HCT116 (cell line): ENCODE results near the gene PRMT3. TPM values are rescaled to one million over a fixed set of nuclear protein-coding genes. Genes with fewer than 3 reads are reported as not detected.
"Not testable (repeated sequence)": the region's sequence is repeated elsewhere in the genome, so short reads cannot be mapped to it uniquely, and the experiment has no call there.

Source experiments
- ATAC-seq: fragments of 200-7000 bp; cut with Tn5 transposase; 2 replicates; pipeline ENCODE4 v1.9.1; 2020; ENCODE audit warnings: mild to moderate bottlenecking, moderate library complexity
- BruUV-seq: library from RNA; stranded (reverse); fragments of 400-500 nt; replicated peaks from 2 replicates; lab custom pipeline; 2021; lab: Mats Ljungman, UMichigan
- CTCF ChIA-PET: fragments of 300-600 bp; sonication (Branson Sonifier 250); formaldehyde crosslinking; loops from one replicate; lab custom pipeline; 2021; ENCODE audit warnings: antibody characterized with exemption; lab: Charles Lee
- POLR2A ChIA-PET: fragments of 300-600, 350-600 bp; sonication (Branson Sonifier 250); formaldehyde crosslinking; loops from one replicate; lab custom pipeline; 2021; ENCODE audit warnings: antibody characterized with exemption; lab: Charles Lee
- RAD21 ChIA-PET, 2 experiments: fragments of 300-600 bp; sonication (Branson Sonifier 250); formaldehyde crosslinking; loops; one replicate each; lab custom pipeline; 2023; ENCODE audit warnings: low total read pairs in 2 of 2; ENCODE audit not compliant: uncharacterized antibody in 2 of 2, unreplicated experiment in 2 of 2, low non-redundant PET in 1 of 2; lab: Charles Lee
- DNase-seq: peaks from one replicate; pipeline ENCODE4 v3.0.0-alpha.2; 2010; ENCODE audit warnings: low read depth, low spot score
- H2AFZ ChIP-seq: fragments of 200-600 bp; shearing (Covaris generic), sonication (generic); 2 replicates; pipeline ENCODE4 v1.6.1; 2017; ENCODE audit warnings: low read depth, mixed run types, mixed read lengths, antibody characterized with exemption, low read length; ENCODE audit not compliant: poor library complexity, severe bottlenecking
- H3K27ac ChIP-seq: 2 replicates; pipeline ENCODE4 v1.5.1; 2012; ENCODE audit warnings: low read depth, low read length
- H3K27me3 ChIP-seq: fragments of 200-600 bp; sonication (generic); 2 replicates; pipeline ENCODE4 v1.6.1; 2016; ENCODE audit warnings: mixed run types, low read length, mixed read lengths; ENCODE audit not compliant: insufficient read depth
- H3K36me3 ChIP-seq, 2 experiments: fragments of 200-500 bp in 1 of 2; fragments of 200-600 bp in 1 of 2; sonication (Bioruptor generic) in 1 of 2; sonication (generic) in 1 of 2; 2 replicates each; pipeline versions ENCODE4 v1.5.1 to v1.6.1; 2014 to 2016; ENCODE audit warnings: low read length in 2 of 2, inconsistent platforms in 1 of 2, mixed read lengths in 1 of 2, mixed run types in 1 of 2; ENCODE audit not compliant: insufficient read depth in 2 of 2, control insufficient read depth in 1 of 2
- H3K4me1 ChIP-seq, 2 experiments: fragments of 200-600 bp in 1 of 2; sonication (generic) in 1 of 2; 2 replicates each; pipeline versions ENCODE4 v1.5.1 to v1.6.1; 2012 to 2017; ENCODE audit warnings: low read length in 2 of 2, inconsistent platforms in 1 of 2, mild to moderate bottlenecking in 1 of 2, mixed read lengths in 1 of 2, mixed run types in 1 of 2, moderate library complexity in 1 of 2; ENCODE audit not compliant: insufficient read depth in 2 of 2, control insufficient read depth in 1 of 2
- H3K4me2 ChIP-seq: fragments of 200-600 bp; sonication (generic); 2 replicates; pipeline ENCODE4 v1.6.1; 2017; ENCODE audit warnings: mixed run types, low read length, mixed read lengths
- H3K4me3 ChIP-seq, 2 experiments: fragments of 200-600 bp in 1 of 2; sonication (generic) in 1 of 2; replicated peaks in 1 of 2; 2 replicates each; pipeline ENCODE4 v1.5.1; 2011 to 2016; ENCODE audit warnings: low read length in 2 of 2, control low read depth in 1 of 2, low read depth in 1 of 2, mild to moderate bottlenecking in 1 of 2, mixed read lengths in 1 of 2, mixed run types in 1 of 2
- H3K79me2 ChIP-seq: fragments of 200-600 bp; sonication (generic); 2 replicates; pipeline ENCODE4 v1.6.1; 2017; ENCODE audit warnings: mild to moderate bottlenecking, mixed run types, low read length, moderate library complexity, mixed read lengths; ENCODE audit not compliant: insufficient read depth
- H3K9ac ChIP-seq: fragments of 200-600 bp; sonication (generic); 2 replicates; pipeline ENCODE4 v1.6.1; 2016; ENCODE audit warnings: low read length, mixed read lengths
- H3K9me2 ChIP-seq: fragments of 200-600 bp; sonication (generic), shearing (Covaris generic); 2 replicates; pipeline ENCODE4 v1.6.1; 2017; ENCODE audit warnings: mixed run types, mild to moderate bottlenecking, moderate library complexity; ENCODE audit not compliant: insufficient read depth
- H3K9me3 ChIP-seq, 2 experiments: fragments of 200-500 bp in 1 of 2; fragments of 200-600 bp in 1 of 2; sonication (Bioruptor generic) in 1 of 2; sonication (generic) in 1 of 2; 2 replicates each; pipeline ENCODE4 v1.6.1; 2014 to 2017; ENCODE audit warnings: low read length in 2 of 2, mixed read lengths in 2 of 2, inconsistent platforms in 1 of 2, low read depth in 1 of 2, mild to moderate bottlenecking in 1 of 2, mixed run types in 1 of 2, moderate library complexity in 1 of 2; ENCODE audit not compliant: control insufficient read depth in 1 of 2, insufficient read depth in 1 of 2
- H4K20me1 ChIP-seq: fragments of 200-600 bp; sonication (generic), shearing (Covaris generic); 2 replicates; pipeline ENCODE4 v1.6.1; 2017; ENCODE audit warnings: mixed run types, mild to moderate bottlenecking, moderate library complexity; ENCODE audit not compliant: insufficient read depth
- CTCF ChIP-seq, 3 experiments: fragments of 200-600 bp in 1 of 3; sonication (generic) in 1 of 3; IDR thresholded peaks in 2 of 3; conservative IDR thresholded peaks in 1 of 3; 2 replicates each; pipeline ENCODE4 v1.5.1; 2012 to 2017; ENCODE audit warnings: low read depth in 2 of 3, low read length in 2 of 3, antibody characterized with exemption in 1 of 3, borderline replicate concordance in 1 of 3, control low read depth in 1 of 3, mild to moderate bottlenecking in 1 of 3, mixed read lengths in 1 of 3, mixed run types in 1 of 3, moderate library complexity in 1 of 3; ENCODE audit not compliant: insufficient read depth in 1 of 3
- ELF1 ChIP-seq: IDR thresholded peaks from 2 replicates; pipeline ENCODE4 v1.6.1; 2012; ENCODE audit warnings: low read depth, borderline replicate concordance
- JUND ChIP-seq: IDR thresholded peaks from 2 replicates; pipeline ENCODE4 v1.6.1; 2012
- POLR2AphosphoS5 ChIP-seq: IDR thresholded peaks from 2 replicates; pipeline ENCODE4 v1.6.1; 2011; ENCODE audit warnings: mild to moderate bottlenecking, low read depth, low read length, moderate library complexity
- SIN3A ChIP-seq: IDR thresholded peaks from 2 replicates; pipeline ENCODE4 v1.6.1; 2012; ENCODE audit warnings: low read depth
- TCF7L2 ChIP-seq: IDR thresholded peaks from 2 replicates; pipeline ENCODE4 v1.7.0; 2011; ENCODE audit warnings: borderline replicate concordance, inconsistent platforms; ENCODE audit not compliant: insufficient read depth, insufficient read length; ENCODE audit errors: extremely low read depth
- YY1 ChIP-seq: IDR thresholded peaks from 2 replicates; pipeline ENCODE4 v1.6.1; 2011; ENCODE audit warnings: low read length, low read depth, moderate library complexity, mild to moderate bottlenecking; ENCODE audit not compliant: insufficient replicate concordance; ENCODE audit errors: extremely low read depth
- intact Hi-C: fragments of 100-400 bp; cut with micrococcal nuclease; formaldehyde crosslinking; loops from 2 replicates; pipeline ENCODE4 v1.10.0; 2022
- total RNA-seq: library from RNA; stranded (reverse); gene quantifications from one replicate; pipeline ENCODE4 v1.2.1, GENCODE V29; 2021; ENCODE audit not compliant: unreplicated experiment
- TF ChIP-seq, protein P1 (sequence below): IDR thresholded peaks from 2 replicates; pipeline ENCODE4 v1.6.1; 2012

PRMT3 gene
- total RNA-seq, 1 experiment from 2014 or later = 24.3 TPM

DNA sequence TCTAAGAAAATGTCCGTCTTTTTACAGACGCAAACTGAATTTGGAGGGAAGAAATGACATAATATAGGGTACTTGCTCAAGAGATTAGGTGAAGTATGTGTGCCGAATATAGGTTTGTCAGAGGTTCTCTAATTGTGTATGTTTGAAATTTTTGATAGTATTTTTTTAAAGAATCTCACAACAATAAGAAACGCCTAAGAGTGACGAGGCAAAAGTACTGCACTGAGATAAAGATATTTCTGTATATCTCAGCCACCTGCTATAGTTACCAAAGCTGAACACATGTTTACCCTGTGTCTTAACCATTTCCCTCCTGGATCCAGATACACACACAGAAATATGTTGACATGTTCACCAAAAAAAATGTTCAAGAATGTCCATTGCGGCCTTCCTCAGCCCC is 92.0 kb downstream of the PRMT3 start:
- ChIA-PET CTCF (no interaction called here), RAD21 (no interaction called here), POLR2A (no interaction called here)
- intact Hi-C loops = no loop called here
- BruUV-seq = no TSS peak
- TF ChIP-seq YY1 (no peak), JUND (no peak)
- ATAC-seq (no peak), DNase-seq (no peak)
- Histone ChIP-seq H3K27me3 (no peaks in the 10 kb centered on the region), H3K9me3 (no peaks in the 10 kb centered on the region), H3K27ac (no peak overlapping the region), H3K4me2 (no peak overlapping the region), H3K4me3 (no peak overlapping the region), H2AFZ (no peak overlapping the region), H3K9me2 (no peaks in the 10 kb centered on the region), H4K20me1 (peaks cover 3% of the 10 kb centered on the region; the same call in 1 of the 2 replicates), H3K79me2 (no peaks in the 10 kb centered on the region), H3K36me3 (peaks cover 0 to 7% of the 10 kb centered on the region in 2 experiments; a peak in 1 of 4 replicates), H3K9ac (no peak overlapping the region), H3K4me1 (no peaks in the 10 kb centered on the region)

- Histone ChIP-seq H3K4me3 (no peak overlapping the region), H3K4me2 (no peak overlapping the region), H3K36me3 (peaks cover 0 to 7% of the 10 kb centered on the region in 2 experiments; a peak in 1 of 4 replicates), H3K9me2 (no peaks in the 10 kb centered on the region)
- RAD21 ChIA-PET = no interaction called here
- TF ChIP-seq CTCF (IDR thresholded peaks at IDR 0.05 in 2 of 3, conservative IDR thresholded peaks at IDR 0.05 in 1 of 3; ENCODE audit: borderline replicate concordance in 1 of 3, insufficient read depth in 1 of 3, low read depth in 2 of 3, low read length in 2 of 3) = no peak
- TF ChIP-seq TCF7L2 = no peak
- no peak for TF ChIP-seq ELF1
- TF ChIP-seq SIN3A = no peak
- TF ChIP-seq POLR2AphosphoS5 = no peak
- TF ChIP-seq, protein P1, sequence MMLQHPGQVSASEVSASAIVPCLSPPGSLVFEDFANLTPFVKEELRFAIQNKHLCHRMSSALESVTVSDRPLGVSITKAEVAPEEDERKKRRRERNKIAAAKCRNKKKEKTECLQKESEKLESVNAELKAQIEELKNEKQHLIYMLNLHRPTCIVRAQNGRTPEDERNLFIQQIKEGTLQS = no peak
- TF ChIP-seq, all 23 proteins: peak for 0
- Histone ChIP-seq H3K27me3 (no peaks in the 10 kb centered on the region), H2AFZ (no peak overlapping the region), H3K9ac (no peak overlapping the region), H3K4me1 (no peaks in the 10 kb centered on the region), H3K9me3 (no peaks in the 10 kb centered on the region), H3K79me2 (no peaks in the 10 kb centered on the region), H4K20me1 (peaks cover 3% of the 10 kb centered on the region; the same call in 1 of the 2 replicates), H3K27ac (no peak overlapping the region)
- ChIA-PET POLR2A (no interaction called here), CTCF (no interaction called here)
- DNase-seq (no peak), ATAC-seq (no peak)
- BruUV-seq = no TSS peak
- intact Hi-C loops = no loop called here
Measured at GRCh38 chr11:20483931-20484330, 96.4 kb downstream of the PRMT3 start.

DNA sequence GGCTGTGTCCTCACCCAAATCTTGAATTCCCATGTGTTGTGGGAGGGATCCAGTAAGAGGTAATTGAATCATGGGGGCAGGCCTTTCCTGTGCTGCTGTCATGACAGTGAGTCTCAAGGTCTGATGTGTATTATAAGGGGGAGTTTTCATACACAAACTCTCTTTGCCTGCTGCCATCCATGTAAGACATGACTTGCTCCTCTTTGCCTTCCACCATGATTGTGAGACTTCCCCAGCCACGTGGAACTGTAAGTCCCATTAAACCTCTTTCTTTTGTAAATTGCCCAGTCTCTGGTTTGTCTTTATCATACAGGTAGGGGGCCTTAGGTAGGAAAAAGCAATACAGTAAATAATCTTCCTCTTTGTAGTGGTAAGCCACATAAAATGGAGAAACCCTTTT is 96.9 kb downstream of the PRMT3 start:
- H4K20me1 ChIP-seq, H3K4me1 ChIP-seq, H3K27ac ChIP-seq, H3K36me3 ChIP-seq, H3K4me3 ChIP-seq, BruUV-seq, H3K9ac ChIP-seq, RAD21 ChIA-PET, CTCF ChIA-PET, DNase-seq, H3K9me3 ChIP-seq, H2AFZ ChIP-seq, H3K4me2 ChIP-seq, H3K27me3 ChIP-seq, H3K9me2 ChIP-seq, ATAC-seq, H3K79me2 ChIP-seq, intact Hi-C loops, POLR2A ChIA-PET: not testable (repeated sequence)
